GM12878 (cell line): Measurements from ENCODE around the gene XRCC2.

Experiments used
- ASH2L ChIP-seq: fragments of 300-600, 200-600 bp; sonication (generic); IDR thresholded peaks from 2 replicates; pipeline ENCODE4 v1.6.1; 2017; ENCODE audit warnings: low read depth, mild to moderate bottlenecking, borderline replicate concordance
- BACH1 ChIP-seq: fragments of 450-650 bp; IDR thresholded peaks from 2 replicates; pipeline ENCODE4 v1.6.1; 2017; ENCODE audit warnings: mild to moderate bottlenecking, borderline replicate concordance
- CREM ChIP-seq: IDR thresholded peaks from 2 replicates; pipeline ENCODE4 v1.6.1; 2014; ENCODE audit warnings: antibody characterized with exemption, low read depth
- EZH2 ChIP-seq: IDR thresholded peaks from 2 replicates; pipeline ENCODE4 v1.6.1; 2012; ENCODE audit warnings: low read depth, mild to moderate bottlenecking, control low read depth, inconsistent platforms, low read length, borderline replicate concordance; ENCODE audit not compliant: control insufficient read depth
- JUND ChIP-seq: IDR thresholded peaks from 2 replicates; pipeline ENCODE4 v1.6.1; 2012; ENCODE audit warnings: low read depth, mild to moderate bottlenecking, low read length, improper control_type of control experiment, moderate library complexity
- POLR2A ChIP-seq: IDR thresholded peaks from 2 replicates; pipeline ENCODE4 v1.6.1; 2011; ENCODE audit warnings: low read depth, mild to moderate bottlenecking, low read length
- POLR2AphosphoS2 ChIP-seq: IDR thresholded peaks from 2 replicates; pipeline ENCODE4 v1.6.1; 2011; ENCODE audit warnings: low read depth, mild to moderate bottlenecking, low read length, improper control_type of control experiment, moderate library complexity
- SUZ12 ChIP-seq: fragments of 200-600 bp; sonication (generic); IDR thresholded peaks from one replicate; pipeline ENCODE4 v1.6.1; 2018; ENCODE audit warnings: antibody characterized with exemption, mild to moderate bottlenecking; ENCODE audit not compliant: unreplicated experiment
- ZNF384 ChIP-seq: IDR thresholded peaks from 2 replicates; pipeline ENCODE4 v1.6.1; 2012; ENCODE audit warnings: low read depth, mild to moderate bottlenecking, low read length, improper control_type of control experiment, borderline replicate concordance
- TF ChIP-seq, protein P1 (sequence below): fragments of 450-650 bp; IDR thresholded peaks from 2 replicates; pipeline ENCODE4 v1.6.1; 2014; ENCODE audit warnings: mild to moderate bottlenecking
- TF ChIP-seq, protein P2 (sequence below), 3 experiments: IDR thresholded peaks in 2 of 3; conservative IDR thresholded peaks in 1 of 3; 2 replicates each; pipeline ENCODE4 v1.5.1; 2011; ENCODE audit warnings: low read depth in 3 of 3, low read length in 3 of 3, mild to moderate bottlenecking in 3 of 3, control low read depth in 2 of 3, moderate library complexity in 2 of 3, inconsistent platforms in 1 of 3, mixed read lengths in 1 of 3; ENCODE audit not compliant: control insufficient read depth in 2 of 3, insufficient read depth in 1 of 3; ENCODE audit errors: extremely low read depth in 1 of 3

DNA sequence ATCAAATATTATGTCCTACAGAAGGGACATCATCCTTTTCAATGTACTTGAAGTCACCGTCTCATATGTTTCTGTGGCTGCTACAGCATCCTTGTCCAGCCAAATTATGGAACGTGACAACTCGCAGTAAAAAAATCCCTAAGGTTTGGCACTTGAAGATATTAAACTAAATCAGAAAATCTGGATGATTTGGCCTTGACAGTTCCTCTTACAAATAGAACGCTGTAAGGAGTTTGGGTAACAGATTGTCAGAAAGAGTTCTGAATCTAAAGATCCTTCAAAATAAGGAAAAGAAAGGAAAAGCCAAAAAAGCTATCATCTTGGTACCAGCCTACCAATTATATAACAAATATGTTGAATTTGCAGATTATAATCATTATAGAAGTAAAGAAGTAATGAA, 21.0 kb downstream of the XRCC2 start:
- TF ChIP-seq BACH1 (no peak), JUND (no peak), ASH2L (no peak), ZNF384 (no peak), CREM (no peak), POLR2AphosphoS2 (no peak), EZH2 (no peak), SUZ12 (no peak), POLR2A (no peak)
- TF ChIP-seq, protein P1, sequence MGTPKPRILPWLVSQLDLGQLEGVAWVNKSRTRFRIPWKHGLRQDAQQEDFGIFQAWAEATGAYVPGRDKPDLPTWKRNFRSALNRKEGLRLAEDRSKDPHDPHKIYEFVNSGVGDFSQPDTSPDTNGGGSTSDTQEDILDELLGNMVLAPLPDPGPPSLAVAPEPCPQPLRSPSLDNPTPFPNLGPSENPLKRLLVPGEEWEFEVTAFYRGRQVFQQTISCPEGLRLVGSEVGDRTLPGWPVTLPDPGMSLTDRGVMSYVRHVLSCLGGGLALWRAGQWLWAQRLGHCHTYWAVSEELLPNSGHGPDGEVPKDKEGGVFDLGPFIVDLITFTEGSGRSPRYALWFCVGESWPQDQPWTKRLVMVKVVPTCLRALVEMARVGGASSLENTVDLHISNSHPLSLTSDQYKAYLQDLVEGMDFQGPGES, result no peak
- TF ChIP-seq, protein P2, sequence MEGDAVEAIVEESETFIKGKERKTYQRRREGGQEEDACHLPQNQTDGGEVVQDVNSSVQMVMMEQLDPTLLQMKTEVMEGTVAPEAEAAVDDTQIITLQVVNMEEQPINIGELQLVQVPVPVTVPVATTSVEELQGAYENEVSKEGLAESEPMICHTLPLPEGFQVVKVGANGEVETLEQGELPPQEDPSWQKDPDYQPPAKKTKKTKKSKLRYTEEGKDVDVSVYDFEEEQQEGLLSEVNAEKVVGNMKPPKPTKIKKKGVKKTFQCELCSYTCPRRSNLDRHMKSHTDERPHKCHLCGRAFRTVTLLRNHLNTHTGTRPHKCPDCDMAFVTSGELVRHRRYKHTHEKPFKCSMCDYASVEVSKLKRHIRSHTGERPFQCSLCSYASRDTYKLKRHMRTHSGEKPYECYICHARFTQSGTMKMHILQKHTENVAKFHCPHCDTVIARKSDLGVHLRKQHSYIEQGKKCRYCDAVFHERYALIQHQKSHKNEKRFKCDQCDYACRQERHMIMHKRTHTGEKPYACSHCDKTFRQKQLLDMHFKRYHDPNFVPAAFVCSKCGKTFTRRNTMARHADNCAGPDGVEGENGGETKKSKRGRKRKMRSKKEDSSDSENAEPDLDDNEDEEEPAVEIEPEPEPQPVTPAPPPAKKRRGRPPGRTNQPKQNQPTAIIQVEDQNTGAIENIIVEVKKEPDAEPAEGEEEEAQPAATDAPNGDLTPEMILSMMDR (IDR thresholded peaks at IDR 0.05 in 2 of 3, conservative IDR thresholded peaks at IDR 0.05 in 1 of 3; ENCODE audit: control insufficient read depth in 2 of 3, extremely low read depth in 1 of 3, insufficient read depth in 1 of 3, low read depth in 3 of 3, low read length in 3 of 3), result no peak
